GM20431 (cell line): Measurements from ENCODE around the gene TTC21A.

Source experiments
- in situ Hi-C: fragments of 300-500 bp; cut with MseI, MboI; formaldehyde crosslinking; loops from one replicate; pipeline ENCODE4 v1.15.0; 2020; ENCODE audit warnings: low sequenced_read_pairs; ENCODE audit not compliant: unreplicated experiment

Gene TTC21A

DNA sequence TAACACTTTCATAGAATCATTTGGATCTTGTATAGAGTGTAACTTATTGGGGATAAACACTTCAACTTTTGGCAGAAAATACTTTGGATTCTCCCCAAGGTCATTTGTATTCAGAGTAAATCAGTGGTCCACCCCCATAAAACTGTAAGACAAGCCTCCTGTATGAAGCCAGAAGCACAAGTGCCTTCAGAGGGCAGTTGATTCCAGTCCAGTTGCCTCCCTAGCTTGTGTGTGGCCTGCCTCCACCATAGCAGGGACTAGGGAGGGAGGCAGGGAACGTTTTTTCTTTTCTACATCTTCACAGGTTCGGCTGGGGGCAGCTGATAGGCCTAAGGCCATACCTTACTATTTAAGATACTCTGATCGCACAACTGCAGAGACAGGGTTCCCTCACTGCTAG is 11.7 kb upstream of the TTC21A start:
- in situ Hi-C loops, result loop anchor here (25.0 kb wide), 1 partner anchor 192 kb away; the partner anchor contains the start of gene CX3CR1

DNA sequence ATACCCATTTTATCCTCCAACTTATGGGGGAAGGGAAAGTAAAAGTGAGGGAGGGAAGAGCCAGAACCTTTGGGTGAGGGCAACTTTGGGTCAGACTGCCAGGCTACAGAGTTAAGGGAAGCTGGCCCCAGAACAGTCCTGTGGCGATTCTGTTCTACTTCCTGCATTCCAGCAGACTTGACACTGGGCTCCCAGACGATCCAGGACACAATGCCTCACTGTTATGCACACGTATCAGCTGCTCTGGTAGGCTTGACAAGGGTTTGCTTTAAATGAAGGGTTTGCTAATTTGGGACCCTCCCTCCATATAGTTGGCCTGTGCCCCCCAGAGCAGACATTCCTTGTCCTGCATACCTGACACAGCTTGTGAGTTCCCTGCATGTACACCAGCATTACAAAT is 10.7 kb upstream of the TTC21A start:
- in situ Hi-C loops, result loop anchor here (25.0 kb wide), 1 partner anchor 191 kb away; the partner anchor contains the start of gene CX3CR1

DNA sequence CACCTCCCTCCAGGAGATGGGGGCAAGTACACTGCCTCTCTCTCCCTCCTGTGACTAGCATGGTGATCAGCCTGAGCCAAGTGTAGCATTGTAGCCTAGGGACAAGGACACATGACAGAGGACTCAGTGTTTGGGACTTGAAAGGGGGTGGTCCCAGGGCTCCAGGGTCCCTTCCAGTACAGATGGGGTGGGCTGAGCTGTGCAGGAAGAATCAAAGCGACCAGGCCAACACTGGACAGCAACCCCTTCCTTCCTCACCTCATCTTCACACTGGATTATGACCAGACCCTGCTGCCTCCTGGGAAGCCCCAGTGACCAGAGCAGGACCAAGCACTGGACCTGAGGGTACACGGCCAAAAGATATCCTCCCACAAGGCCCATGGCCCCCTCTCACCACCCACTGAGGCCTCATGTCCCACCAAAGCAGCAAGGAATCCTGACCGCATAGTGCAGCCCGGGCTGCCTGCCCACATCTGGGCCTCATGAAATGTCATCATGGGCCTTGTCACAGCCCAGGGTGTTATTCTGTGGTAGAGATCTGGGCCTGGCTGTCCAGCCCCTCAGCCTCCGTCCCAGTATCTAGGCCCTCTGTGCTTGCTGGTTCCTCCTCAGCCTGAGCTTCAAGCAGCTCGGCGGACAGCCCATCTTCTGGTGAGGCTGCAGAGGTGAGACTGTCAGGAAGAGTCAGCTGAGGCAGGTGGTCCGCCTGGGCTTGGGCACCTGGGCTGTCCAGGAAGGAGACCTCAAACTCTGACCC is 9.6 kb upstream of the TTC21A start:
- in situ Hi-C loops, result loop anchor here (25.0 kb wide), 1 partner anchor 189 kb away; the partner anchor contains the start of gene CX3CR1

DNA sequence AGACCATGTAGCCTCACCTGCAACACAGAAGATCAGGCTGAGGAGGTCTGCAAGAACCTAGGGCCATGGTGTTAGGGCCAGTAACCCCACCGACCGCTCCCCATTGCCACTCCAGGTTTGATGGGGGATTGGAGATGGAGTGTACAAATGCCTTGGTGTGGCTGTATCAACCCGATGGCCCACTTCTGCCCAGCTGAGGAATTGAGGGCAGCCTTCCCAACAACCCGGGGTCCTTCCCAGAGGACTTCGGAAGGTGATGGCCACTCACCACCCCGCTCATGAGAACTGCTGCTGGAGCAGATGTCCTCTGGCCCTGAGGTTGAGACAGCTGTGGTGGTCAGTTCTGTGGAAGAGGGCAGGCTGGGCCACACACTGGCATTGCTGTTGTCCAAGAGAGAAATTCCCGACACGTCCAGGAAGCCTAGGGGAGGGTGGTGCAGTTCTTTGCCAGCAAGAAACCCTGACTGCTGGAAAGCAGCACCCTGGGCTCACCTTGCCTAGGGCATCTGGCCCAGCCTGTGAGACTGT is 8.9 kb upstream of the TTC21A start:
- in situ Hi-C loops, result loop anchor here (25.0 kb wide), 1 partner anchor 189 kb away; the partner anchor contains the start of gene CX3CR1

DNA sequence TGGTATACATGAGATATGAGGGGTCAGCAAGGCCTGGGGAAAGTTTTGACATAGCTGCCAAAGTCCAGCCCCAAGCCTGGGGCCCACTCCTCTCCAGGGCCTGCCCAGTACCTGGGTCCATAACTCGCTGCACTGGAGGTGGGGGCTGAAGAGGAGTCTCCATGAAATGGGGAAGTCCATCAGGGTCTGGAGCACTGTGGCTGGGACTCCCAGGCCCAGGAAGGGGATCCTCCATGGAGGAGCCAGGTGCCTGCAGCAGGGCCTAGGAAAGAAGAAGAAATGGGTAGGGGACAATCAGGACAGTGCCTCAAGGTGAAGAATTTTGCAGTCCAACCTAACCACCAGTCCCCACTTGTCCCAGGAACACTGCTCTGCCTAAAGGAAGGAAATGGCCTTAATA is 8.2 kb upstream of the TTC21A start:
- in situ Hi-C loops, result loop anchor here (25.0 kb wide), 1 partner anchor 188 kb away; the partner anchor contains the start of gene CX3CR1

DNA sequence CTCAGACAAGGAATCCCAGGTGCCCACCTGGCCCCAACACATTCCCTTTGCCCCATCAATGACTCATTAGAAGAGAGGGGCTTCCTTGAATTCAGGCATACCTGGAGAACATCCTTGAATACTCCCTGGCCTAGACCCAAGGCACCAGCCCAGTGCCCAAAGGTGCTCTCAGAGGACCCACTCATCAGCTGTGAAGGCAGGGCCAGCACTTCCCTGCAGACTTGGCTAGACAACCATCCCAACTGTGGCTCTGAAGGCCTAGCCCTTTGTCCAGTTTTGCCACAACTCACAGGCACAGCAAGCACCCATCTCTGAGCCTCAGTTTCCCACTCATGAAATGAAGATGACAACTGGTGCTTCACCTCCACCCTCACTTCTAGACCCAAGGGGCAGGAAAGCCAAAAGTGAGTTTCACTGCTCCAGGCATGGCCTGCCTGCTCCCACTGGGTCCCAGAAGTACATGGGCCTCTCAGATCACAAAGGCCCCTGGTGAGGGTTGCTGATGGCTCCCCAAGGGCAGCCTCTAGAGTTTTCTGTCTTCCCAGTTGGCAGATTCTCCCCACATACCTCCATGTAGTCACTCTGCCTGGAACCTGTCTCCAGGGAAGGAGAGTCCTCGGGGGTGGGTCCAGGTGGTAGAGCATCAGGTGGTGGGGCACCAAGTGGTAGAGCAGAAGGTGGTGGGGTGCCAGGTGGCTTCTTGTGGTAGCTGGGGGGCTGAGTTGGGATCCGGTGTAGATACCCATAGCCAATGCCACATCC is 7.6 kb upstream of the TTC21A start:
- in situ Hi-C loops, result loop anchor here (25.0 kb wide), 1 partner anchor 187 kb away; the partner anchor contains the start of gene CX3CR1

DNA sequence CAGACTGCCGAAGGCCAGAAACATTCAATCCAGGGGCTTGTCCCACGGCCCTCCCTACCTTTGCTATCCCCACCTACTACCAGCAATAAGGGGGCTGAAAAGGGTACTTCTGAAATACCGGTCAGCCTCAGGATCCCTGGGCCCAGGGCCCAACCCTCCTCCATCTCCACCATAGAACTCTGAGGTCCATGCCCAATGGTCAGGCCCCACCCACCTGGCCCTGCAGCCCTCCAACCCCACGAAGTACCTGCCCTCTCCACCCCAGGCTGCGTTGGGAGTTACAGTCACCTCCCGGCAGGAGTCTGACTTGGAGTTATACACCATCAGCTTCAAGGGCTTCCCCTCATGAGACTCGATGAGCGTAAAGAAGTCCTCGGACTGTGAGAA is 7.0 kb upstream of the TTC21A start:
- in situ Hi-C loops, result no loop called here

DNA sequence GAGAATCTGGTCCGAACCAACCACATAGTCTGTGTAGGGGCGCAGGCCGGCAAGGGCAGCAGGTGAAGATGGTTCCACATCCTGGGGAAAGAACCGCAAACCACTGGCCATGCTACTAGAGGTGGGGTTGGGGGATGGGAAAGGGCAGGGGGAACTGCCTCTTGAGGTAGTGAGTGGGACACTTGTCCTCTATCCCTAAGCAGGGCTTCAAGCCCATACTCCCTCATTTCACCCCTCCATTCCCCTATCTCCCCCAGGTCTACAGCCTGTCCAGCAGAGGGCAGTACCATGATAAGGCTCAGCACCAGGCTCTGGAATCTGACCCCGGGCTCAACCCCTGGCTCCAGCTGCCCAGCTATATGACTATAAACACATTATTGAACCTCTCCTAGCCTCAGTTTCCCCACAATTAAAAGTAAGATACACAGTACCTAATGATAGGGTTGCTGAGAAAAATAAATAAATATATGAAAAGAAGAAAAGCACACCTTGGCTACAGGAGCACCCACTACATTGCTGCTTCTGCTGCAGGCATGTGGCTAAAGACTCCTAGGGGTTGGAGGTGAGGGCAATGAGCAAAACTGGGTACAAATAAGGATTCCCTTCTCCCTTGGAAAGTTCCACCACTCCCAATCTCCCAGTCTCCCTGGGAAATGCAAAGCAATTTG is 6.3 kb upstream of the TTC21A start:
- in situ Hi-C loops, result no loop called here

DNA sequence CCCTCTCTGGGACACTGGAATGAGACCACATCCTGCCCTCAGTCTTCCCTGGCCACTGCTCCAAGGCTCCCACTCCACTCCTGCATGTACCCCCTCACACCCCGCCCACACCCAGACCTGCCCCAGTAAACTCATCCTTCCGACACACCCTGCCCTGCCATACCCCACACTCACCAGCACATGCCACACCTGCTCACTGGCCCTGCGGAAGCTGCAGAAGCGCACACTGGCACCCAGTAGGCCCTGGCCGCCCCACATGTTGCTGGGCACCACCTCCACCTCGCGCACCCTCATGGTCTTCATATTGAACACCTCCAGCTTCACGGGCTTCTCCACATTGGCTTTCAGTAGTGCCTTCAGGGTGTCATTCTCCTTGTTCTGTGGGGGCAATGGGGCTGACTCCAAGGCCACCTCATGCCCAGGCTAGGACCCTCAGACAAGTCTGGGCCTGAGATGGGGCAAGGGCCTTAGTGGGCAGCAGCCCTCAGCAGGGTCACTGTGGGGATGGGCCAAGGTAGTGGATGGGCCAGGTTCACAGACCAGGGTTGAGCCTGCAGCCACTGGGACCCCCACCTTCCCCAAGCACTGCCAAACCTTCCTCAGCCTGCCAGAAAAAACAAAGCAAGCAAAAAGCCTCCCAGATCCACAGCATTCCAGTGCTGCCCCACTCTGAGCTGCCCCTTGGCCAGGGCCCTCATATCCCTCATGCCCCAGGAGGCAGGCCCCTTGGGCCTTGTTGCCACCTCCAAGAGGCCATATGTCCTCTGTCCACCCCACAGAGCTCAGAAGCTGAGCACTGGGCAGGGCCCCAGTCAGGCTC is 4.8 kb upstream of the TTC21A start:
- in situ Hi-C loops, result no loop called here

DNA sequence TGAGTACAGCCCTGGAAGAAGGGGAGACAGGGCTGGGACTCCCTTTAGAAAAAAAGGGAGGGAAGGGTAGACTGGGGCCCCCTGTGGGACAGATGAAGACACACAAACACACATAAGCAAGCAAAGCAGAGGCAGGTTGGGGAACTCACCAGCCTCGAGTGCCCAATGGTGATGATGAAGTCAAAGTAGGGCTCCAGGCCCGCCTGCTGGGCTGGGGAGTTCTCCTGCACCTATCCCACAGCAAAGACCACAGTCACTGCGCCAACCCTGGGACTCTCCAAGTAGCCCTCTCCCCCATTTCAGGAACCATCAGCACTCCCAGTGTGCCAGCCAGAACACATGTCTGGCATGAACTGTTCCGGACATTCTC is 4.2 kb upstream of the TTC21A start:
- in situ Hi-C loops, result no loop called here

DNA sequence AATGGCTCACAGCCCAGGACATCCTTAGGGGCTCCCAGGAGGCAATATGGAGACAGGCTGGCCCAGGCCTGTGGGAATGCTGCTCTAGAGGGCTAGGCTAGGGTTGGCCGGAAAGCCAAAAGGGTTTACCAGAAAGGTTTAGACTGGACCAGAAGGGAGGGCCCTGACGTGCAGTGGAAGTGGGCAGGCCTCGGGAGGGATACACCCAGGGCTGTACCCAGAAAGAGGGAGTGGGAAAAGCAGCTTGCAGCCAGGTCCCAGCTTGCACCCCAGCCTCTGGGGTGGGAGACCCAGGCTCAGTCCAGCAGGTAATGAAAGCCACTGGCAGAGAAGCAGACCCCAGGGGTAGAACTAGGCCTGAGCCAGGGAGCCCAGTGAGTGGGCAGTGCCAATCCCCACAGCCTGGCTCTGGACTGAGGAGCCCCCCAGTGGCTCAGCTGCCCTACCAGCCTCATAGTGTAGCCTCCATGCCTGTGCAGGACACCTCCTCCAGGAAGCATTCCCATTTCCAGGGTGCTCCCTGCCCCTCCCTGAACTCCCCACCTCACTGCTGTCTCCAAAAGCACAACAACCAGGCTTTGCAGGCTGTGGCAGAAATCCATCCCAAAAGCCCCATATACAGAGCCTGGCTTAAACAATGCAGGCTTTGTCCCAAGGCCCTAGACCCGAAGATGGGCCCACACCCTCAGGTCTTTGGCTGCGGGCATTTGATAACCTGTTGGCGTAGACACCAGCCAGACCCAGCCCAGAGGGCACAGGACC is 3.5 kb upstream of the TTC21A start:
- in situ Hi-C loops, result no loop called here

DNA sequence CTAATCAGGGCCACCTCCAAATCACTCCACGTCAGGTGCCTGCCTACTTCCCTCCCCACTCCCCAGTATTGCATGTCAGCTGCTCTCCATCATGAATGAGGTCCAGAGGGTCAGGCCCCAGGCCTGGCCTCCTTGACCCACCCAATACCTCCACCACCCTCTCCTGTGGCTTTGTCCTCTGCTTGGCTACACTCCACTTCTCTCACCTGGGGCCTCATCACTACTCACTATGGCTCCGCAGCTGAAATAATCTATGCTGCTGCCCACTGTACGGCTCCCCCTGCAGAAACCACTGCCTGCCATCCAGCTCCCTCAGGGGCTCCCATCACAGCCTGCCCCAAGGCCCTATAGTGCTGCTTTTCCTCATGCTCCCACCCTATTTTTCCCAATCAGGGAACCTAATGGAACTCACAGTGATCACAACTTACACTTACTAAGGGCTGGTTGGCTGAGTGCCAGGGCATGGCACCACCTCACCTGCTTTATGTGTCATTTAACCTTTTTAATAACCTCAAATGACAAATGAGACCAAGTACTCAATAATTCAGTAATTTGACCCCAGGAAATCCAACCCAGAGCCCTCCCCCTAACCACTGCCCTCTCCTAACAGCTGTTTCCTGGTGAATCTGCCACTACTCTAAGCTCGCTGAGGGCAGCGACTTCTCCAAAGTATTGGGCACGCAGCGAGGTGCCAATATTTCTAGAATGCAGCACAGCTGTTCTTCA is 2.4 kb upstream of the TTC21A start:
- in situ Hi-C loops, result no loop called here

DNA sequence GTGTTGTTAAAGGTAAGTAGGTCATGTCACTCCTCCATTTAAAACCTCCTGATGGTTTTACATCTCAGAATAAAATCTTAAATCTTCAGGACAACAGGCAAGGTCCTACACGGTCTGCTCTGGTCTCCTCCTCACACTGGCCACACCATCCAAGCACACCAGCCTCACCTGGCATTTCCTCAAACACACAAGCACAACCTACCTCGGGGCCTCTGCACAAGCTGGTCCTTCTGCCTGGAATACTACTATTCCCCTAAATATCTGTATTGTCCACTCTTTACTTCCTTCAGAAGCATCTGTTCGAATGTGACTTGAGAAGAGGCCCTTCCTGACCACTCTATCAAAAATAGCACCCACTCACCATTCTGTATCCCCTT is 1.8 kb upstream of the TTC21A start:
- in situ Hi-C loops, result no loop called here

DNA sequence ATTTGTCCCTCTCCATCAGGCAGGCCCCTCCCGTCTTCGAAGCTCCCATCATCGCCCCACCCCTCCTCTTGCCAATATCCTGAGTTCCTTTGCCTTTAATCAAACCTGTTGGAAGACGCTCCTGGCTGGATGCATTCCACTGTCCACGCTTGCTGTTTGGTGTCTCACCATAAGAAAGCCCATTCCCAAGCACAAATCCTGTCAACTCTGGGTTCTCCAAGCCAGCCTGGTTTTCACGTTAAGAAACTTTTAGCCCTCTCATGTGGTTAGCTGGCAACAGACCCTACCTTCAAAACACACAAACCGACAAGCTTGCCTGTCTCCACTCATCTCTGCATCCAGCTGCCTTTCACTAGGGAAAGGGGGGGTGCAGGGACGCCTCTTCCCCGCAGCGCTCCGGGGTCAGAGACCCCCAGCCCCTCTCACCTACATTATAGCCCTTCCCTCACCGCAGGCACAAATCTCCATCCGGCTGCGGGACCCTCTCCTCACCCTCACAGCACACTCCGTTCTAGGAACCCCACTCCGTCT is 1.1 kb upstream of the TTC21A start:
- in situ Hi-C loops, result no loop called here

DNA sequence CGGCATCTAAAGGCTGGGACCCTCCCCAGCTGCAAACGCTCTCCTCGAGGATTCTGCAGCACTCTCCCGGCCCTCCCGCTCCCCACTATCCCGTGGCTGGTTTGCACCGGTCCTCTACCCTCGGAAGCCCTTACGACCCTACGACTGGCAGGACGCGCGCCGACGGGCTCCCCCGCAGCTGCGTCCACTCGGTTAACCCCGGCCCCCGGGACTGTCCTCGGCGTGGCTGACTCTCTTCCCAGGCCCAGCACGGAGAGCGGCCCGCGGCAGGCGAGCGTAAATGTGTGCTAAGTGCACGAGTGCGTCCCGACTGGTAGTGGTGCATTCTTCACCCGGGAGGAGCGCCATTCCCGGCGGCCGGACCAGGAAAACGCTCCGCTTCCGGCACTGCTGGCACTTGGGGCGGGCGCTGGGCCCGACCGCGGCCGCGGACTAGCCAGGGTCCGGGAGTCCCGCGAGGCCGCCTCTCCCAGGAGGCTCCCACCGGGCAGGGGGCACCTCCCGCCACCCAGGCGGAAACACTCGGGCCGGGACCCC is 561 bp upstream of the TTC21A start:
- in situ Hi-C loops, result no loop called here

DNA sequence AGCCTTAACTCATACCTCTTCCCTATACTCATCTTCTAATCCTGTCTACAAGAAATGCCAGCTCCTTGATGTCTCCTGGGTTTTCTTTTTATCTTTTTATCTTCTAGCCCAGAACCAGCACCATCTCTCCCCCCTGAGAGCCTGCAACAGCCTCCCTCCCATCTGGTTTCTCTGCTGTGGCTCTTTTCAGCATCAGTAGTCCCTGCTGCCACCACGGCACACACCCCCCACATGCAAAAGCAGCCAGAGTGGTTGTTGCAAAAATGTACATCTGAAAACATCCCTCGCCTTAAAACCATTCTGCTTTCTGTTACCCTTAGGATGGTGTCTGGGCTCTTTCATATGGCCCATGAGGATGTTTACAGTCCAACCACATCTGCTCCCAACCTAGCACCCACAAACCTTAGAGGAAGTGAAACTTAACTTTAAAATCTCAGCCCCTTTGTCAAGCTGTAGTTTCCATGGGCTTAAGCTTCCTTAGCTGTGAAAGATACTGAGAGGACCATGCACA is 775 bp downstream of the TTC21A start:
- in situ Hi-C loops, result no loop called here

DNA sequence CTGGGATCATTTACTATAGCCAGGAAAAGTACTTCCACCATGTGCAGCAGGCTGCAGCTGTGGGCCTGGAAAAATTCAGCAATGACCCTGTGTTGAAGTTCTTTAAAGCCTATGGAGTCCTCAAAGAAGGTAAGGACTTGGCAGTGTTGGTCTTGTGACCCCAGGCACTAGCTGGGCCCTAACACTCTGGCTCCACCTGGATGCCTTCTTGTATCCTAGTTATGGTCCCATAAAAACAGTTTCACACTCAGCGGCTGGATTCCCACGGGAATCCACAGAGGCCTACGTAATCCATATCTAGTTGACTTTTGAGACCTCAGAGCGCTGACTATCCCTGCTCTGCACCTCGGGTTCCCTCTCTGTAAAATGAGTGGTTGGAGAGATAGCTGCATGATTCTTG is 1.6 kb downstream of the TTC21A start:
- in situ Hi-C loops, result no loop called here
